Stimulated activated CD8-positive, alpha-beta memory T cell treated with anti-CD3 and anti-CD28 coated beads, Interleukin-7, amount 100 ng/mL, for 4 hours (primary cell): ENCODE measurements around the gene BNC2.
"Not testable (repeated sequence)": the region's sequence is repeated elsewhere in the genome, so short reads cannot be mapped to it uniquely, and the experiment has no call there.

Experiments
- DNase-seq, 2 donors: peaks; one replicate each; pipeline ENCODE4 v3.0.0-alpha.2; 2020; ENCODE audit warnings: low read depth in 2 of 2

BNC2 gene

GRCh38 chr9:16870596-16871335 is at the start of gene BNC2:
Gene BNC2, minus strand, starts transcription at chr9:16870670. Its CDS starts 22 bp downstream, at chr9:16870648.
- no peak for DNase-seq

- no peak for DNase-seq
Observed at GRCh38 chr9:16918920-16919319, 48.5 kb upstream of the BNC2 start.

GRCh38 chr9:16915126-16915831 is 44.8 kb upstream of the BNC2 start:
- no peak for DNase-seq

GRCh38 chr9:16912197-16912596 is 41.7 kb upstream of the BNC2 start:
- no peak for DNase-seq

GRCh38 chr9:16908206-16908605 is 37.7 kb upstream of the BNC2 start:
- DNase-seq, result not testable (repeated sequence)

DNA sequence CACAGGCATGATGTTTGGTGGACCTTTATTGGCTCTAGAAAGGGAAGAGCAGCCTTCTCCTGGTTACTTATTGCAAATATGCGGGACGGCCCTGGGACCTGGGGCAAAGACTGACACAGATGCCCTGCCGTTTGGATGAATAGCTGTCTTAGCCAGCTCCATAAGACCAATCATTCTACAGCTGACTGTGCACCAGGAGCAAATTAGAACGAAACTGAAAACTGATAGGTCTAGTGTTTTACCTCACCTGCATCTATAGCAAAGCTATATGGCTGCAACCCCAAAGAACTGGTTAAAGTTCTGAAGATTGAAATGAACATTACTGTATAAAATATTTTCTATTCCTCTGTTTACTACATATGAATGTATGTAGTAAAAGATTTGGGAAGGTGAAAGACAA is 34.2 kb upstream of the BNC2 start:
- DNase-seq, result no peak

- DNase-seq, result no peak
Observed at GRCh38 chr9:16901590-16901989, 31.1 kb upstream of the BNC2 start.

DNA sequence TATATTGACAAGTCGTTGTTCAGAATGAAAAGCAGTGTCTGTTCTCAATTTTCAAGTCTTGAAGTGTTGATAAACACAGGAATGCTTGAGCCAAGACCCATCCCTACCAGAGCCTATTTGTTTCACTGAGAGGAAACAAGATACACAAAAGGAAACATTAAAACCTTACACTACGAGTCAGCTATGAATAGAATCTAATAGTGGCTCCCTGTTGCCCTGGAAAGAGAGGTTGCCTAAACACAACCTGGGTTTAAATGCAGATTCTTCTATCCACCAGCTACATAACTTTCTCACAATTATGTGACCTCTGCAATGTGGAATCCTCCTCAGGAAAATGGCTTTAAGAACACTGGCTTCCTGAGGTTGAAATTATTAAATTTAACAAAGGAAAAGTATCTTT is 29.1 kb upstream of the BNC2 start:
- no peak for DNase-seq

- no peak for DNase-seq
Observed at GRCh38 chr9:16898464-16898863, 28.0 kb upstream of the BNC2 start.

GRCh38 chr9:16888594-16888993 is 18.1 kb upstream of the BNC2 start:
- DNase-seq, result no peak

GRCh38 chr9:16885931-16886330 is 15.5 kb upstream of the BNC2 start:
- DNase-seq, result no peak

- no peak for DNase-seq
Observed at GRCh38 chr9:16884952-16885513, 14.6 kb upstream of the BNC2 start.

DNA sequence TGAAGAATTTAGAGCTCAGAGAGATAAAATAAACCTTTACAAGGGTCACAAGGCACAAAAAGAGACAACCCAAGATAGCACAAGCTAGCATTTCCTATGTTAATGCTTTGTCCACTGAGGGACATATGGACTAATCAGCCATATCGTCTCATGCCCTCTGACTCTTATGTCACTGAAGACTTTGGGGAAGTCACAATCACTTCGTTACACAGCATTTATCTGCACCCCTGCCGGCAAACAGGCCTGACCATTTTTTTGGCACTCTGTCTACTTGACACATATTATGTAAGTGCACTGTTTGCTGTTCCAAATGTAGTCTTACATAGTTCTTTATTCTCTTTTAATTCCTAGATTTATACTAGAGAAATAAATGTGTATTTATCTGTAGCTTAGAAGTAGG is 13.9 kb upstream of the BNC2 start:
- DNase-seq, result no peak

GRCh38 chr9:16883586-16883985 is 13.1 kb upstream of the BNC2 start:
- no peak for DNase-seq

GRCh38 chr9:16882440-16882839 is 12.0 kb upstream of the BNC2 start:
- not testable (repeated sequence) for DNase-seq

DNA sequence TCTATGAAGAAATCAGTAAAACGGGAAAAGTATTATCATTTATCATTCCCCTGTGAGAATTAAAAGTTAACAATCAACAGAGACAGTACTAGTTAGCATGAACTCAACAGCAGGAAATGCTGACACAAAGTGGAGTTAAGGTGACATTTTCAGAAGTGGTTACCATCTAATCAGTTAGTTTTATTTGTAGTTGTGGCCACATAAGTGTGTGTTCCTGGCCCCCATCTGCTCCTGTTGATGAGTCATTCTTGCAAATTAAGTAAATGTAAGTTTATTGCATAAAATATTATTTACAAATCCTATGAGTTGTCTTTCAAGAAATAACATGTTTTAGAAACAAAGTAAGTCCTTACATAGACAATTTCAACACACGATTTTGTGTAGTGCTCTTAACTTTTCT is 8.9 kb upstream of the BNC2 start:
- DNase-seq, result no peak

DNA sequence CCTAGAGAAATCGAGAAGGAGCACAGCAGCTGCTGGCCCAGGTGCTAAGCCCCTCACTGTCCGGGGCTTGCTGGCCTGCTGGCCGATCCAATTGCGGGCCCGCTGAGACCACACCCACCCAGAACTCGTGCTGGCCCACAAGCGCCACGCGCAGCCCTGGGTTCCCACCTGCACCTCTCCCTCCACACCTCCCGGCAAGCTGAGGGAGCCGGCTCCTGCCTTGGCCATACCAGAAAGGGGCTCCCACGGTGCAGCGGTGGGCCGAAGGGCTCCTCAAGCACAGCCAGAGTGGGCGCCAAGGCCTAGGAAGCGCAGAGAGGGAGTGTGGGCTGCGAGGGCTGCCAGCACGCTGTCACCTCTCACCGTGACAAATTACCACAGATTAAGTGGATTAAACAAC is 6.8 kb upstream of the BNC2 start:
- no peak for DNase-seq

GRCh38 chr9:16873126-16873802 is 2.8 kb upstream of the BNC2 start:
- DNase-seq, result no peak

DNA sequence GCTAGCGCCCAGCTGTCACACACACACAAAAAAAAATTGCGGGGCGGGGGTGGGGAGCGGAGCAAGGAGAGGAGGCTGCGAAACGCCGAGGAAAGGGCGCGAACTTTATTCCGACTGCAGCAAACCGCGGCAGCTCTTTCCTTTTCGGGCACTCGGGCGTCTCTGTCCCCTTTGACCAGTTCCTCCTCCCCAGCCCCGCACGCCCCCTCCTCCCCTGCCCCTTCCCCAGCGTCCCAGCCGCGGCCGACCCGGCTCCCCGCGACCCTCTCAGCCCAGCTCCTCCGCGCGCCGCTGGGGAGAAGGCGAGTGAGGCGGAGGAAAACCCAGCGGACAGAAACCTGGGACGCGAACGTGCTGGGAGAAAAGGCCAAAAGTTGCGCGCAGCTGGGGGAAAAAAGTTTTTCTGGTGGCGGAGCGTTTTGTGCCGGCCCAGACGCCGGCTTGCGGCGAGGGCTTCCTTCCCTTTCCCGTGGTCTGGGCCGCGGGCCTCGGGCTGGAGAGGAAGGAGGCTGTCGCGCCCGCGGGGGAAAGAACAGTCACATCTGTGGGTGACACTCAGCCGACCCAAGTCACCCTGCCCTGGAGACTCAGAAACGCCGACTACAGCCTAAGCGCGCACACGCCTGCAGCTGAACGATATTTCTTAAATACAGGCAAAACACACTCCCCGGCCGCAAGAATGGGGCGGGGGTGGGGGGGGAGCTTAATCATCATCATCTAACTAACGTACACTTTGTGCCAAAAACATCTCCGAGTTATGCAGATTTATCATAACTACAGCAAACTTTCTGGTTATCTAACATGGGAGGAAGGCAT is 1.1 kb upstream of the BNC2 start:
- DNase-seq, result no peak

DNA sequence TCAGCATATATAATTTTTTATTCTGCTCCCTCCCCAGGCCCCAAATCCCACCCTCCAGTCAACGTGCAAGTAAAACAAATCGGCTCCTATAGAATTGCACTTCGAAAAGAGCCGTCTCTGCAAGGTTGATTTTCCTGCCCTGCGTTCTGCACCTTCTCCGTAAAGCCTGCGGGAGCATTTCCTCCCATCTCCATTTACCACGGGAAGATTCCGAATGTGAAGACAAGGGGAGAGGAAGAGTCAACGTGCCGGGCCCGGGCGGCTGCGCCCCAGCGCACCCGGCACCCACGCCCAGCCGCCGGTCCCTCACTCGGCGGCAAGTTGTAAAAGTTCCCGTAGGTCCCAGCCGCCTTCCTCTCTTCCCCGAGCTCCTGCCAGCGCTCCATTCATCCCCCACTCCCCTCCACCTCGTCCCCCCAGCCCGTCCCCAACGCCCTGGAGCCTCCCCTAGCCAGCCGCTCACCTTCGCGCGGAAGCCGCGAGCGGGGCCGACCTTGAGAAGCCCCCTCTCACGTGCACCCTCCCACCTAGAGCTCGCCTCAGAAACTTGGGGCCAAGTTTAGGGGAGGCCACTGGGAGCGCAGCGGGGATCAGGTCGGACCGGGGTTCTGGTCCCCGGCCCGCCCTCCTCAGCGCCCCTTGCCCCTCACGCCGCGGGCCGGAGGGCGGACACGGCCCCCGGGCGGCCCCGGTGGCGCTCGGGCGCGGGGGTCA is 431 bp downstream of the BNC2 start:
- DNase-seq, result no peak
